ENCODE results near the gene PACS2.

Gene PACS2

GRCh38 chr14:105365101-105365500, 50.6 kb downstream of the PACS2 start:
- no peak for TF ChIP-seq CTCF (IDR thresholded peaks at IDR 0.05; ENCODE audit: insufficient read depth, missing control alignments)
- no peak for FAIRE-seq
- no peak for DNase-seq (ENCODE audit: insufficient read length, low spot score)

GRCh38 chr14:105365681-105366080, 51.1 kb downstream of the PACS2 start:
- TF ChIP-seq CTCF (IDR thresholded peaks at IDR 0.05; ENCODE audit: insufficient read depth, missing control alignments) = no peak
- DNase-seq (ENCODE audit: insufficient read length, low spot score) (no peak), FAIRE-seq (no peak)

- TF ChIP-seq CTCF (IDR thresholded peaks at IDR 0.05; ENCODE audit: insufficient read depth, missing control alignments) = no peak
- DNase-seq (ENCODE audit: insufficient read length, low spot score) (no peak), FAIRE-seq (no peak)
Measured at GRCh38 chr14:105366386-105367074, 52.0 kb downstream of the PACS2 start.

- DNase-seq (ENCODE audit: insufficient read length, low spot score) (no peak), FAIRE-seq (no peak)
- TF ChIP-seq CTCF (IDR thresholded peaks at IDR 0.05; ENCODE audit: insufficient read depth, missing control alignments) = no peak
Measured at GRCh38 chr14:105367116-105368031, 52.8 kb downstream of the PACS2 start.

GRCh38 chr14:105368032-105368417, 53.5 kb downstream of the PACS2 start:
- no peak for TF ChIP-seq CTCF (IDR thresholded peaks at IDR 0.05; ENCODE audit: insufficient read depth, missing control alignments)
- DNase-seq (ENCODE audit: insufficient read length, low spot score) = no peak
- FAIRE-seq = no peak

GRCh38 chr14:105368426-105368825, 53.9 kb downstream of the PACS2 start:
- no peak for FAIRE-seq
- no peak for DNase-seq (ENCODE audit: insufficient read length, low spot score)
- no peak for TF ChIP-seq CTCF (IDR thresholded peaks at IDR 0.05; ENCODE audit: insufficient read depth, missing control alignments)

All from D721Med (cell line).